Prostate gland (tissue), 2 donors: ENCODE measurements around the gene FARS2. TPM values are rescaled to one million over a fixed set of nuclear protein-coding genes. Genes with fewer than 3 reads are reported as not detected.

ENCODE experiments used
- DNase-seq: peaks from one replicate; pipeline ENCODE4 v3.0.0-alpha.2; 2019; ENCODE audit warnings: low spot score
- H3K27ac ChIP-seq, 2 donors: fragments of 200-600 bp; sonication (generic); 2 replicates each; pipeline ENCODE4 v1.5.1; 2017 to 2019
- H3K27me3 ChIP-seq: fragments of 200-600 bp; sonication (generic); replicated peaks from 2 replicates; pipeline ENCODE4 v1.5.1; 2019; ENCODE audit not compliant: insufficient read depth
- H3K36me3 ChIP-seq, 2 donors: fragments of 200-600 bp; sonication (generic); 1 replicate in 1 of 2; 2 replicates in 1 of 2; pipeline versions ENCODE4 v1.5.1 to v1.8.1; 2017 to 2019
- H3K4me1 ChIP-seq: fragments of 200-600 bp; sonication (generic); replicated peaks from 2 replicates; pipeline ENCODE4 v1.5.1; 2019
- H3K4me3 ChIP-seq, 2 donors: fragments of 200-600 bp; sonication (generic); 2 replicates each; pipeline ENCODE4 v1.5.1; 2017 to 2019
- H3K9me3 ChIP-seq: fragments of 200-600 bp; sonication (generic); 2 replicates; pipeline ENCODE4 v1.5.1; 2017
- POLR2A ChIP-seq: fragments of 450-650 bp; IDR thresholded peaks from one replicate; pipeline ENCODE4 v1.6.1; 2016; ENCODE audit warnings: antibody characterized with exemption, mild to moderate bottlenecking
- POLR2AphosphoS5 ChIP-seq: sonication (generic); formaldehyde crosslinking; IDR thresholded peaks from one replicate; pipeline ENCODE4 v1.6.1; 2017; ENCODE audit warnings: antibody characterized with exemption
- WGBS: methylation state at CpG from one replicate; pipeline ENCODE4 v1.1.5; 2018; 5-methylcytosine and 5-hydroxymethylcytosine counted together
- intact Hi-C: fragments of 100-400 bp; cut with DNase I; formaldehyde crosslinking; loops from one replicate; pipeline ENCODE4 v1.14.2; 2022
- total RNA-seq, 2 donors: library from RNA; depleted of rRNA; stranded (reverse); fragments of >200 nt; gene quantifications; one replicate each; pipeline ENCODE4 v1.1.0, GENCODE V29; 2016
- TF ChIP-seq, protein P1 (sequence below), 4 experiments: fragments of 200-600 bp in 2 of 4; fragments of 450-650 bp in 2 of 4; sonication (generic) in 2 of 4; IDR thresholded peaks; 1 replicate in 3 of 4; 2 replicates in 1 of 4; pipeline ENCODE4 v1.5.1; 2016 to 2019; ENCODE audit warnings: antibody characterized with exemption in 4 of 4, mild to moderate bottlenecking in 2 of 4, moderate library complexity in 2 of 4

The FARS2 gene
- total RNA-seq, 2 donors from 2014 or later: 11.6 to 19.5 TPM

DNA sequence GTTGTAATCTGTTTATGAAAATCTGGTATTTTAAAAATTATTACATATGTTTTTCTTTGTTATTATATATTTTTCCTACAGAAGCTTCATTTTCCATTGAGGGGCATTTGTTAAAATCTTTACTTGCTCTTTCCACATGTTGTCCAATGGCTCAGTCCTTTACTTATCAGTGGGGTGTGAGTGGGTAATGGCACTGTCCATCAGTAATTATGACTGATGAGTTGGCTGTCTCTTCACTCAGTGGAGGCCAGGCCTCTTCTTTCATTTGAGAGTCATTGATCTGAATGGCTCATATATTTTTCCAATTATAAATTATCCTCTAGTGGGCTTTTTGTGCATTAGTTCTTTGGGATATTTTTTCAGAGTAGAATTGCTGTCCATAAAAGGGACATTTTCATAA lies 45.7 kb downstream of the FARS2 start:
- no peaks in the 10 kb centered on the region for H3K4me1 ChIP-seq
- H3K27ac ChIP-seq: no peak overlapping the region
- no peak for DNase-seq
- TF ChIP-seq POLR2A (no peak), POLR2AphosphoS5 (no peak)
- TF ChIP-seq, protein P1, sequence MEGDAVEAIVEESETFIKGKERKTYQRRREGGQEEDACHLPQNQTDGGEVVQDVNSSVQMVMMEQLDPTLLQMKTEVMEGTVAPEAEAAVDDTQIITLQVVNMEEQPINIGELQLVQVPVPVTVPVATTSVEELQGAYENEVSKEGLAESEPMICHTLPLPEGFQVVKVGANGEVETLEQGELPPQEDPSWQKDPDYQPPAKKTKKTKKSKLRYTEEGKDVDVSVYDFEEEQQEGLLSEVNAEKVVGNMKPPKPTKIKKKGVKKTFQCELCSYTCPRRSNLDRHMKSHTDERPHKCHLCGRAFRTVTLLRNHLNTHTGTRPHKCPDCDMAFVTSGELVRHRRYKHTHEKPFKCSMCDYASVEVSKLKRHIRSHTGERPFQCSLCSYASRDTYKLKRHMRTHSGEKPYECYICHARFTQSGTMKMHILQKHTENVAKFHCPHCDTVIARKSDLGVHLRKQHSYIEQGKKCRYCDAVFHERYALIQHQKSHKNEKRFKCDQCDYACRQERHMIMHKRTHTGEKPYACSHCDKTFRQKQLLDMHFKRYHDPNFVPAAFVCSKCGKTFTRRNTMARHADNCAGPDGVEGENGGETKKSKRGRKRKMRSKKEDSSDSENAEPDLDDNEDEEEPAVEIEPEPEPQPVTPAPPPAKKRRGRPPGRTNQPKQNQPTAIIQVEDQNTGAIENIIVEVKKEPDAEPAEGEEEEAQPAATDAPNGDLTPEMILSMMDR (IDR thresholded peaks at IDR 0.05): no peak
- no peak overlapping the region for H3K4me3 ChIP-seq
- no peaks in the 10 kb centered on the region for H3K27me3 ChIP-seq
- H3K36me3 ChIP-seq: no peaks in the 10 kb centered on the region
- H3K9me3 ChIP-seq: no peaks in the 10 kb centered on the region
- intact Hi-C loops: no loop called here

DNA sequence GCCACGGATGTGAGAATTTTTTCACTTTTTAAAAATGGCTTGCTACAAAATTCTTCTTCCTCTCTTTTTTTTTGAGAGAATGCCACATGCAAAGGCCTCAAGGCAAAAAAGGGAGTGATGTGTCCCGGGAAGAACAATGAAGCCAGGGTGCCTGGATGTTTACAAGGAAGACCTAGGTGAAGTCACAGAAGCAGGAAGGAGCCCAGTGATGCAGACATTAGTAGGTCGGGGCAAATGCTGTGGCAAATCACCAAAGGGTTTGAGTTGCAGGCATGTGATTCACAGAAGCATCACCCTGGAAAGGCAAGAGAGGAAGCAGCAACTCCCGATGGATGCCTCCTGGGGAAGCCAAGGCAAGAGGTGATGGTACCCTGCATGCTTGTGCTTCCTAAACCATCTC lies 46.8 kb downstream of the FARS2 start:
- intact Hi-C loops: no loop called here
- H3K9me3 ChIP-seq: no peaks in the 10 kb centered on the region
- WGBS: 75% methylated on average over 4 of the region's 4 CpGs
- TF ChIP-seq POLR2A: no peak
- TF ChIP-seq, protein P1 (IDR thresholded peaks at IDR 0.05): no peak
- no peak for TF ChIP-seq POLR2AphosphoS5
- no peak for DNase-seq
- H3K27ac ChIP-seq: no peak overlapping the region
- H3K4me1 ChIP-seq: no peaks in the 10 kb centered on the region
- no peaks in the 10 kb centered on the region for H3K36me3 ChIP-seq
- H3K27me3 ChIP-seq: no peaks in the 10 kb centered on the region
- H3K4me3 ChIP-seq: no peak overlapping the region

DNA sequence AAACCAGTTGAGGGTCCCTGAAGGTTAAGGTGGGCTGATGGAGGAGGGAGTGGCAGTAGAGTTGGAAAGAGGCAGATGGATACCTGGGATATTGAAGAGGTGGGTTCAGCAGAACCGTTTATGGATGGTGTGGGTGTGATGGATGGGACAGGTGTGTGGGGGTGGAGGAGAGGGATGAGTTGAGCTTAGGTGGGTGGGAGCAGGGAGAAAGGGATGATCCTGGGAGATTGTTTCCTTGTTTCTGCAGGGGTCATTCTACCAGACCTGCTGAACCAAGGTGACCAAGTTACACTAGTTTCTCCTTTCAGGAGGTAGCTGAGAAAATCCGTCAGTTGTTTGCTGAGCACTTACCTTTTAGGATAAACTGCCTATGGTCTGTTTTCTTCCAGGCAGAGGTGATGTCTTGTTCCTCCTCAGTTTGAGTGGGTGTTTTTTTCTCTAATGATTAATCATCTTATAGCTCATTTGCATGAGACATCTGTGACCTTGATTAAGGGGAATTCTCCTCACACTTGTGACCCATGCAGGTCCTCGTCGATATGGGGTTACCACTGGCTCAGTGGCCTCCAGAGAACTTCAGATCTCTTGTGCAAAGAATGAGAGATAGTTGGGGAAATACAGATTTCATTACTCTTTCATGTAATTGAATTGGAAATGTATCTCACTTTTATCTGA lies 53.0 kb downstream of the FARS2 start:
- Histone ChIP-seq H3K27me3 (no peaks in the 10 kb centered on the region), H3K4me1 (no peaks in the 10 kb centered on the region), H3K9me3 (no peaks in the 10 kb centered on the region), H3K36me3 (no peaks in the 10 kb centered on the region), H3K27ac (no peak overlapping the region), H3K4me3 (no peak overlapping the region)
- 87% methylated on average over 4 of the region's 4 CpGs for WGBS
- intact Hi-C loops: no loop called here
- no peak for DNase-seq
- TF ChIP-seq POLR2AphosphoS5: no peak
- TF ChIP-seq POLR2A: no peak
- TF ChIP-seq, protein P1 (IDR thresholded peaks at IDR 0.05): no peak

DNA sequence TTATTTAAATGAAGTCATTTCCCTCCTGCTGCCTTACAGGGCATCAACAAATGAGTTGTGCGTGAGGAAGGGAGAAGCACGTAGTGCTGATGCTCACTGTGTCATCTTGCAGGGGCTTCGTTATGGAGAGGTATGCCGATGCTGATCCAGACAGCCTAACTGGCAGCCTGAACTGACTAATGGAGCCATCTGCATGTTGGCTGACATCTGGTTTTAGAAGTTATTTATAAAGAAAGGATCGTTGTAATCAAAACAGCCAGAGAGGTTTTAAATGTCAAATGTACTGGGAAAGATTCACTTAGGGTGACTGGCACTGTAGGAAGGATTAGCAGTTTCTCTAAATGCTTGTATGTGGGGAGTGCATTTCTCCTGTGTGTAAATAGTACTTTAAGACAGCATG lies 54.6 kb downstream of the FARS2 start:
- H3K4me1 ChIP-seq: no peaks in the 10 kb centered on the region
- WGBS: 25% methylated on average over 5 of the region's 5 CpGs
- intact Hi-C loops: no loop called here
- no peak overlapping the region for H3K27ac ChIP-seq
- H3K4me3 ChIP-seq: no peak overlapping the region
- TF ChIP-seq POLR2AphosphoS5: no peak
- TF ChIP-seq, protein P1 (IDR thresholded peaks at IDR 0.05): no peak
- no peak for TF ChIP-seq POLR2A
- no peaks in the 10 kb centered on the region for H3K27me3 ChIP-seq
- no peaks in the 10 kb centered on the region for H3K36me3 ChIP-seq
- no peaks in the 10 kb centered on the region for H3K9me3 ChIP-seq
- no peak for DNase-seq

DNA sequence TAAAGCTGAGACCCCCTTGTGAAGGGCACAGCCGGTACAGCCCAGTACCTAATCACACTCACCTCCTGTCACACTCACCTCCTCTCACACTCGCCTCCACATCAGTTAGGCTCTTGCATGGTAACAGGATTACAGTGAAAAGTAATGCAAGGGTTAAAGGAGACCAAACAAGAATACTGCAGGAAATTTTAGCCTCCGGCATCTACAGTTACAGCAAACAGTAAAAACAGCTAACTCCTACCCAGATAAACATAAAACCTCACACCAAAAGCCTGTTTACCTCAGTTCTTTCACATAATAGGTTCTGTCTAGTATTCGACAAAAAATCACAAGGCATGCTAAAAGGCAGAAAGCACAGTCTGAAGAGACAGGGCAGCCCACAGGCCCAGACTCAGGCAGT lies 55.6 kb downstream of the FARS2 start:
- no peak for DNase-seq

More for the DNA sequence above, 55.6 kb downstream of the FARS2 start:
- TF ChIP-seq, protein P1 (IDR thresholded peaks at IDR 0.05): no peak
- TF ChIP-seq POLR2AphosphoS5 (no peak), POLR2A (no peak)
- 59% methylated on average over 4 of the region's 4 CpGs for WGBS
- no peaks in the 10 kb centered on the region for H3K4me1 ChIP-seq
- no peaks in the 10 kb centered on the region for H3K36me3 ChIP-seq
- intact Hi-C loops: no loop called here
- no peak overlapping the region for H3K4me3 ChIP-seq
- no peak overlapping the region for H3K27ac ChIP-seq
- H3K27me3 ChIP-seq: no peaks in the 10 kb centered on the region
- H3K9me3 ChIP-seq: no peaks in the 10 kb centered on the region
